ENCODE data around the gene YWHAG. TPM values are rescaled to one million over a fixed set of nuclear protein-coding genes. Genes with fewer than 3 reads are reported as not detected.
A peak's percentile ranks its signal among the peaks of the same experiment; 100 is the strongest.

The YWHAG gene
- total and polyA plus RNA-seq, 2 experiments from 2014 or later: 82.2 to 179 TPM

DNA sequence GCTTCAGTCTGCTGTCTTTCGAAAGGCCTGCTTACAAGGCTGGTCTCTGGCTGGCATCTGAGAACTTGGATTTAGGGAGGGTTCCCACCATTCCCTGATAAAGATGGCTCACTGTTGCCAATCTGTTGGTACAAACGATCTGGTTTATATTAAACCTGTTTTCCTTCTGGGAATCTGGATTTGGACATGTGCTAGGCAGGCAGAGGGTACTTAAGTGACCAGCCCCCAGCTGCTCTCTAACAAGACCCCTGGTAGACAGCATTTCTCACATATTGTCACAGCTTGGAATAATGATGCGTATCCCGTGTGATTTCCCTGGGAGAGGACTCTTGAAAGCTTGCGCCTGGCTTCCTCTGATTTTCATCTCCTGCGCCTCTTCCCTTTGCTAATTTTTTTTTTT lies 21.6 kb downstream of the YWHAG start:
- peaks cover 78% of the 10 kb centered on the region for H3K36me3 Mint-ChIP-seq (ENCODE audit: low read depth)
- H3K27me3 Mint-ChIP-seq (ENCODE audit: insufficient read depth, low read depth, poor library complexity): peaks cover 4% of the 10 kb centered on the region
- H3K4me1 Mint-ChIP-seq: peaks cover 40% of the 10 kb centered on the region; the same call in 2 of the 3 replicates
- H3K4me3 ChIP-seq: no peak overlapping the region
- DNase-seq (ENCODE audit: low spot score): no peak
- H3K4me2 ChIP-seq: no peak overlapping the region
- H3F3A ChIP-seq (replicated peaks; ENCODE audit: low read depth): peaks cover 17% of the 10 kb centered on the region
- H3K9me3 Mint-ChIP-seq: no peaks in the 10 kb centered on the region
- H3K4me1 ChIP-seq (ENCODE audit: insufficient read depth): peaks cover 14% of the 10 kb centered on the region
- no peak for ATAC-seq
- no peaks in the 10 kb centered on the region for H3K27me3 ChIP-seq (ENCODE audit: insufficient read depth)
- peaks cover 100% of the 10 kb centered on the region for H3K79me2 ChIP-seq (replicated peaks; ENCODE audit: insufficient read depth)
- H3K27ac ChIP-seq (ENCODE audit: low read depth): peak overlapping the region; percentile 72
- peaks cover 5% of the 10 kb centered on the region; the same call in 1 of the 2 replicates for H3K36me3 ChIP-seq (ENCODE audit: insufficient read depth)
- no peaks in the 10 kb centered on the region for H3K9me2 ChIP-seq (ENCODE audit: insufficient read depth)
- TF ChIP-seq ZNF114 (CRISPR knock-in tag; IDR thresholded peaks at IDR 0.05) (no peak), NANOG (IDR thresholded peaks at IDR 0.05; ENCODE audit: borderline replicate concordance) (no peak)
- TF ChIP-seq, protein P1, sequence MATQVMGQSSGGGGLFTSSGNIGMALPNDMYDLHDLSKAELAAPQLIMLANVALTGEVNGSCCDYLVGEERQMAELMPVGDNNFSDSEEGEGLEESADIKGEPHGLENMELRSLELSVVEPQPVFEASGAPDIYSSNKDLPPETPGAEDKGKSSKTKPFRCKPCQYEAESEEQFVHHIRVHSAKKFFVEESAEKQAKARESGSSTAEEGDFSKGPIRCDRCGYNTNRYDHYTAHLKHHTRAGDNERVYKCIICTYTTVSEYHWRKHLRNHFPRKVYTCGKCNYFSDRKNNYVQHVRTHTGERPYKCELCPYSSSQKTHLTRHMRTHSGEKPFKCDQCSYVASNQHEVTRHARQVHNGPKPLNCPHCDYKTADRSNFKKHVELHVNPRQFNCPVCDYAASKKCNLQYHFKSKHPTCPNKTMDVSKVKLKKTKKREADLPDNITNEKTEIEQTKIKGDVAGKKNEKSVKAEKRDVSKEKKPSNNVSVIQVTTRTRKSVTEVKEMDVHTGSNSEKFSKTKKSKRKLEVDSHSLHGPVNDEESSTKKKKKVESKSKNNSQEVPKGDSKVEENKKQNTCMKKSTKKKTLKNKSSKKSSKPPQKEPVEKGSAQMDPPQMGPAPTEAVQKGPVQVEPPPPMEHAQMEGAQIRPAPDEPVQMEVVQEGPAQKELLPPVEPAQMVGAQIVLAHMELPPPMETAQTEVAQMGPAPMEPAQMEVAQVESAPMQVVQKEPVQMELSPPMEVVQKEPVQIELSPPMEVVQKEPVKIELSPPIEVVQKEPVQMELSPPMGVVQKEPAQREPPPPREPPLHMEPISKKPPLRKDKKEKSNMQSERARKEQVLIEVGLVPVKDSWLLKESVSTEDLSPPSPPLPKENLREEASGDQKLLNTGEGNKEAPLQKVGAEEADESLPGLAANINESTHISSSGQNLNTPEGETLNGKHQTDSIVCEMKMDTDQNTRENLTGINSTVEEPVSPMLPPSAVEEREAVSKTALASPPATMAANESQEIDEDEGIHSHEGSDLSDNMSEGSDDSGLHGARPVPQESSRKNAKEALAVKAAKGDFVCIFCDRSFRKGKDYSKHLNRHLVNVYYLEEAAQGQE (IDR thresholded peaks at IDR 0.05; ENCODE audit: unreplicated experiment): no peak
- TF ChIP-seq, protein P2, sequence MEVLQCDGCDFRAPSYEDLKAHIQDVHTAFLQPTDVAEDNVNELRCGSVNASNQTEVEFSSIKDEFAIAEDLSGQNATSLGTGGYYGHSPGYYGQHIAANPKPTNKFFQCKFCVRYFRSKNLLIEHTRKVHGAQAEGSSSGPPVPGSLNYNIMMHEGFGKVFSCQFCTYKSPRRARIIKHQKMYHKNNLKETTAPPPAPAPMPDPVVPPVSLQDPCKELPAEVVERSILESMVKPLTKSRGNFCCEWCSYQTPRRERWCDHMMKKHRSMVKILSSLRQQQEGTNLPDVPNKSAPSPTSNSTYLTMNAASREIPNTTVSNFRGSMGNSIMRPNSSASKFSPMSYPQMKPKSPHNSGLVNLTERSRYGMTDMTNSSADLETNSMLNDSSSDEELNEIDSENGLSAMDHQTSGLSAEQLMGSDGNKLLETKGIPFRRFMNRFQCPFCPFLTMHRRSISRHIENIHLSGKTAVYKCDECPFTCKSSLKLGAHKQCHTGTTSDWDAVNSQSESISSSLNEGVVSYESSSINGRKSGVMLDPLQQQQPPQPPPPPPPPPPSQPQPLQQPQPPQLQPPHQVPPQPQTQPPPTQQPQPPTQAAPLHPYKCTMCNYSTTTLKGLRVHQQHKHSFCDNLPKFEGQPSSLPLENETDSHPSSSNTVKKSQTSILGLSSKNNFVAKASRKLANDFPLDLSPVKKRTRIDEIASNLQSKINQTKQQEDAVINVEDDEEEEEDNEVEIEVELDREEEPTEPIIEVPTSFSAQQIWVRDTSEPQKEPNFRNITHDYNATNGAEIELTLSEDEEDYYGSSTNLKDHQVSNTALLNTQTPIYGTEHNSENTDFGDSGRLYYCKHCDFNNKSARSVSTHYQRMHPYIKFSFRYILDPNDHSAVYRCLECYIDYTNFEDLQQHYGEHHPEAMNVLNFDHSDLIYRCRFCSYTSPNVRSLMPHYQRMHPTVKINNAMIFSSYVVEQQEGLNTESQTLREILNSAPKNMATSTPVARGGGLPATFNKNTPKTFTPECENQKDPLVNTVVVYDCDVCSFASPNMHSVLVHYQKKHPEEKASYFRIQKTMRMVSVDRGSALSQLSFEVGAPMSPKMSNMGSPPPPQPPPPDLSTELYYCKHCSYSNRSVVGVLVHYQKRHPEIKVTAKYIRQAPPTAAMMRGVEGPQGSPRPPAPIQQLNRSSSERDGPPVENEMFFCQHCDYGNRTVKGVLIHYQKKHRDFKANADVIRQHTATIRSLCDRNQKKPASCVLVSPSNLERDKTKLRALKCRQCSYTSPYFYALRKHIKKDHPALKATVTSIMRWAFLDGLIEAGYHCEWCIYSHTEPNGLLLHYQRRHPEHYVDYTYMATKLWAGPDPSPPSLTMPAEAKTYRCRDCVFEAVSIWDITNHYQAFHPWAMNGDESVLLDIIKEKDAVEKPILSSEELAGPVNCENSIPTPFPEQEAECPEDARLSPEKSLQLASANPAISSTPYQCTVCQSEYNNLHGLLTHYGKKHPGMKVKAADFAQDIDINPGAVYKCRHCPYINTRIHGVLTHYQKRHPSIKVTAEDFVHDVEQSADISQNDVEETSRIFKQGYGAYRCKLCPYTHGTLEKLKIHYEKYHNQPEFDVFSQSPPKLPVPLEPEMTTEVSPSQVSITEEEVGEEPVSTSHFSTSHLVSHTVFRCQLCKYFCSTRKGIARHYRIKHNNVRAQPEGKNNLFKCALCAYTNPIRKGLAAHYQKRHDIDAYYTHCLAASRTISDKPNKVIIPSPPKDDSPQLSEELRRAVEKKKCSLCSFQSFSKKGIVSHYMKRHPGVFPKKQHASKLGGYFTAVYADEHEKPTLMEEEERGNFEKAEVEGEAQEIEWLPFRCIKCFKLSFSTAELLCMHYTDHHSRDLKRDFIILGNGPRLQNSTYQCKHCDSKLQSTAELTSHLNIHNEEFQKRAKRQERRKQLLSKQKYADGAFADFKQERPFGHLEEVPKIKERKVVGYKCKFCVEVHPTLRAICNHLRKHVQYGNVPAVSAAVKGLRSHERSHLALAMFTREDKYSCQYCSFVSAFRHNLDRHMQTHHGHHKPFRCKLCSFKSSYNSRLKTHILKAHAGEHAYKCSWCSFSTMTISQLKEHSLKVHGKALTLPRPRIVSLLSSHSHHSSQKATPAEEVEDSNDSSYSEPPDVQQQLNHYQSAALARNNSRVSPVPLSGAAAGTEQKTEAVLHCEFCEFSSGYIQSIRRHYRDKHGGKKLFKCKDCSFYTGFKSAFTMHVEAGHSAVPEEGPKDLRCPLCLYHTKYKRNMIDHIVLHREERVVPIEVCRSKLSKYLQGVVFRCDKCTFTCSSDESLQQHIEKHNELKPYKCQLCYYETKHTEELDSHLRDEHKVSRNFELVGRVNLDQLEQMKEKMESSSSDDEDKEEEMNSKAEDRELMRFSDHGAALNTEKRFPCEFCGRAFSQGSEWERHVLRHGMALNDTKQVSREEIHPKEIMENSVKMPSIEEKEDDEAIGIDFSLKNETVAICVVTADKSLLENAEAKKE (CRISPR knock-in tag; IDR thresholded peaks at IDR 0.05): no peak
- TF ChIP-seq, protein P3, sequence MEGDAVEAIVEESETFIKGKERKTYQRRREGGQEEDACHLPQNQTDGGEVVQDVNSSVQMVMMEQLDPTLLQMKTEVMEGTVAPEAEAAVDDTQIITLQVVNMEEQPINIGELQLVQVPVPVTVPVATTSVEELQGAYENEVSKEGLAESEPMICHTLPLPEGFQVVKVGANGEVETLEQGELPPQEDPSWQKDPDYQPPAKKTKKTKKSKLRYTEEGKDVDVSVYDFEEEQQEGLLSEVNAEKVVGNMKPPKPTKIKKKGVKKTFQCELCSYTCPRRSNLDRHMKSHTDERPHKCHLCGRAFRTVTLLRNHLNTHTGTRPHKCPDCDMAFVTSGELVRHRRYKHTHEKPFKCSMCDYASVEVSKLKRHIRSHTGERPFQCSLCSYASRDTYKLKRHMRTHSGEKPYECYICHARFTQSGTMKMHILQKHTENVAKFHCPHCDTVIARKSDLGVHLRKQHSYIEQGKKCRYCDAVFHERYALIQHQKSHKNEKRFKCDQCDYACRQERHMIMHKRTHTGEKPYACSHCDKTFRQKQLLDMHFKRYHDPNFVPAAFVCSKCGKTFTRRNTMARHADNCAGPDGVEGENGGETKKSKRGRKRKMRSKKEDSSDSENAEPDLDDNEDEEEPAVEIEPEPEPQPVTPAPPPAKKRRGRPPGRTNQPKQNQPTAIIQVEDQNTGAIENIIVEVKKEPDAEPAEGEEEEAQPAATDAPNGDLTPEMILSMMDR (conservative IDR thresholded peaks at IDR 0.05; ENCODE audit: low read depth in 2 of 2): no peak
- TF ChIP-seq, protein P4, sequence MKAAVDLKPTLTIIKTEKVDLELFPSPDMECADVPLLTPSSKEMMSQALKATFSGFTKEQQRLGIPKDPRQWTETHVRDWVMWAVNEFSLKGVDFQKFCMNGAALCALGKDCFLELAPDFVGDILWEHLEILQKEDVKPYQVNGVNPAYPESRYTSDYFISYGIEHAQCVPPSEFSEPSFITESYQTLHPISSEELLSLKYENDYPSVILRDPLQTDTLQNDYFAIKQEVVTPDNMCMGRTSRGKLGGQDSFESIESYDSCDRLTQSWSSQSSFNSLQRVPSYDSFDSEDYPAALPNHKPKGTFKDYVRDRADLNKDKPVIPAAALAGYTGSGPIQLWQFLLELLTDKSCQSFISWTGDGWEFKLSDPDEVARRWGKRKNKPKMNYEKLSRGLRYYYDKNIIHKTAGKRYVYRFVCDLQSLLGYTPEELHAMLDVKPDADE (IDR thresholded peaks at IDR 0.05): no peak
- no peak overlapping the region for H3K4me3 Mint-ChIP-seq
- peaks cover 97% of the 10 kb centered on the region for H4K20me1 ChIP-seq (replicated peaks; ENCODE audit: insufficient read depth)
- H3K27ac Mint-ChIP-seq: no peak overlapping the region; the same call in 1 of the 2 replicates
- no peak overlapping the region for H2AFZ ChIP-seq
